ENCODE data around the gene HOXB13. TPM values are rescaled to one million over a fixed set of nuclear protein-coding genes. Genes with fewer than 3 reads are reported as not detected.

Gene HOXB13
- not detected for total RNA-seq

DNA sequence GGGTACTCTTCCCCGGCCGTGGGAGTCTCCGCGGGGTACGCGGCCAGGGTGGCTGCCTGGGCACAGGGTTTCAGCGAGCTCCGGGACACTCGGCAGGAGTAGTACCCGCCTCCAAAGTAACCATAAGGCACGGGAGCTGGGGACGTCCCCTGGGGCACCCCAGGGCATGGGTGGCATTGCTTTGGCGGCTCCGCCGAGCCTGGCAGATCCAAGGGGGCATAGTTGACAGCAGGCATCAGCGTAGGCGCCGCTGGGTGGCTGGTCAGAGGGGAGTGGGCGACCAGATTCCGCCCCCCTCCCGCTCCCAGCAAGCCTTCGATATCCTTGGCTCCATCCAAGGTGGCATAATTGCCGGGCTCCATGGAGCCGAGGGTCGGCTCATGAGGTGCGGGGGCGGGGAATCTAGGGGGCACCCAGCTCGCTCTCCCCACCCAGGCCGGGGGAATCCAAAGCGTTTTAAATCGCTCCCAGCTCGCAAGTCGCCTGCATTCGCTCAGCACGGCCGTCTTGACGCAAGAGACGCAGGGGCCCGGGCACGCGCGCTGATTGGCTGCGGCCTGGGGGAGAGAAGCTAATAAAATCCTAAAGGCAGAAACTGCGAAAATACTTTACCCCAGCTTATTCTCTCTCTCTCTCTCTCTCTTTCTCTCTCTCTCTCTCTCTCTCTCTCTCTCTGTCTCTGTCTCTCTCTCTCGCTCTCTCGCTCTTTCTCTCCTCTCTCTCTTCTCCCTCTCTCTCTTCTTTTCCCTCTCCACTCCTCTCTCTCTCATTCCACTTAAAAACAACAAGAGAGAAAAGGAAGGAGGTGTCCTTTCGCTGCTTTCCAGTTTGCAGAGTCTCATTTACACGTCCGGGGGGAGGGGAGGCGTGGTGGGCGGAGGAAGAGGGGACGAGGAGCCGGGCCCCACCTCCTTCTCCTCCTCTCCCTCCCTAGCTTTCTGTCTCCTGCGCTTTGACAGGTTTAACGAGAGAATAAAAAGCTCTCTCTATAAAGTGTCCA is at the start of gene HOXB13:
Gene HOXB13 (minus strand): TSS at position 519 of the 1,000 bp plus-strand sequence. CDS start 157 bp downstream, at position 362.
- CTCF ChIA-PET, result interaction anchor here (1.4 kb wide), 1 partner anchor 151 kb away, joined by 5 read pairs; no protein-coding TSS in a partner anchor
- DNase-seq, result no peak
- H3K4me3 Mint-ChIP-seq, result no peak within 1 kb of the TSS

DNA sequence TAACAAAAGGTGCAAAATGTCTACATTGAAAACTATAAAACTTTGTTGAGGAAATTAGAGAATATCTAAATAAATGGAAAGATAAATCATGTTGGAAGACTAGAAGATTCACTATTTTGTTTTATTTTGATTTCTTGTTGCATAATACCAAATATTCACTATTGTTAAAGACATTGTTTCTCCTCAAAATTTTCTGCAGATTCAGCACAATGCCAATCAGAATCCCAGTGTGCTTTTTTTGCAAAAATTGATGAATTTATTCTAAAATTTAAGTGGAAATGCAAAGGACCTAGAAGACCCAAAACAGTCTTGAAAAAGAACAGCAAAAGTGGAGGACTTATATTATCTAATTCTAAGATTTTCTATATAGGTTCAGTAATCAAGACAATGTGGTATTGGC is 48.1 kb upstream of the HOXB13 start:
- DNase-seq, result no peak
- H3K4me1 Mint-ChIP-seq, result no peaks in the 10 kb centered on the region
- no peak overlapping the region for H3K27ac Mint-ChIP-seq
- ChIA-PET POLR2A (no interaction called here), CTCF (no interaction called here)
- no peaks in the 10 kb centered on the region for H3K36me3 Mint-ChIP-seq (ENCODE audit: low read depth)
- peaks cover 44% of the 10 kb centered on the region for H3K27me3 Mint-ChIP-seq
- no peaks in the 10 kb centered on the region for H3K9me3 Mint-ChIP-seq
- H3K4me3 Mint-ChIP-seq, result no peak overlapping the region

More for the DNA sequence above, at the start of gene HOXB13:
- no peaks in the 10 kb centered on the region for H3K9me3 Mint-ChIP-seq
- POLR2A ChIA-PET, result interaction anchor here (1.4 kb wide), 1 partner anchor 8 kb away, joined by 3 read pairs; no protein-coding TSS in a partner anchor
- H3K36me3 Mint-ChIP-seq (ENCODE audit: low read depth), result no peaks in the 10 kb centered on the region
- peaks cover 95% of the 10 kb centered on the region for H3K27me3 Mint-ChIP-seq
- H3K27ac Mint-ChIP-seq, result no peak within 1 kb of the TSS
- peaks cover 31% of the 10 kb centered on the region for H3K4me1 Mint-ChIP-seq

- H3K4me1 Mint-ChIP-seq, result peaks cover 4% of the 10 kb centered on the region
- H3K4me3 Mint-ChIP-seq, result no peak overlapping the region
- CTCF ChIA-PET, result interaction anchor here (1.1 kb wide), 1 partner anchor 95 kb away, joined by 3 read pairs; no protein-coding TSS in a partner anchor
- H3K9me3 Mint-ChIP-seq, result no peaks in the 10 kb centered on the region
- no peak overlapping the region for H3K27ac Mint-ChIP-seq
- H3K36me3 Mint-ChIP-seq (ENCODE audit: low read depth), result no peaks in the 10 kb centered on the region
- DNase-seq, result no peak
- POLR2A ChIA-PET, result no interaction called here
- peaks cover 43% of the 10 kb centered on the region for H3K27me3 Mint-ChIP-seq
Observed at GRCh38 chr17:48773245-48773644, 44.7 kb upstream of the HOXB13 start.

DNA sequence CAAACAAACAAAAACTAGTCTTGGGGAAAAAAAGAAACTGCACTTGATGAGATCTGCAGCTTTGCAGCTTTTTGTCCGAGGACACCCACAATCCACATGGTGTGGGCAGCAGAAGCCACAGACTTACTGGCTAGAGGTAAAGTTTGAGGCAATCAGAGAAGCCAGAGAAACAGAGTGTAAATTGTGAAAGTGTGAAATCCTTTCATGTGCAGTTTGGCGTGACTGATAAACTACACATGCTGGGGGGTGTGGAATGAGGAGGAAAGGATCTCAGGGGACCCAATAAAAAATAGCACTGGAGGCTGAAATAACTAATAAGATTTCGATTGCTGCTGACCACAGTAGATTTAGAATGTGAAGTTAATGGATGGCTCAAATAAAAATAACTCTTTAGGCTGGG is 42.4 kb upstream of the HOXB13 start:
- Mint-ChIP-seq H3K27ac (no peak overlapping the region), H3K27me3 (peaks cover 53% of the 10 kb centered on the region), H3K36me3 (ENCODE audit: low read depth) (no peaks in the 10 kb centered on the region), H3K9me3 (no peaks in the 10 kb centered on the region), H3K4me3 (no peak overlapping the region), H3K4me1 (peaks cover 4% of the 10 kb centered on the region)
- no peak for DNase-seq
- ChIA-PET CTCF (no interaction called here), POLR2A (no interaction called here)

DNA sequence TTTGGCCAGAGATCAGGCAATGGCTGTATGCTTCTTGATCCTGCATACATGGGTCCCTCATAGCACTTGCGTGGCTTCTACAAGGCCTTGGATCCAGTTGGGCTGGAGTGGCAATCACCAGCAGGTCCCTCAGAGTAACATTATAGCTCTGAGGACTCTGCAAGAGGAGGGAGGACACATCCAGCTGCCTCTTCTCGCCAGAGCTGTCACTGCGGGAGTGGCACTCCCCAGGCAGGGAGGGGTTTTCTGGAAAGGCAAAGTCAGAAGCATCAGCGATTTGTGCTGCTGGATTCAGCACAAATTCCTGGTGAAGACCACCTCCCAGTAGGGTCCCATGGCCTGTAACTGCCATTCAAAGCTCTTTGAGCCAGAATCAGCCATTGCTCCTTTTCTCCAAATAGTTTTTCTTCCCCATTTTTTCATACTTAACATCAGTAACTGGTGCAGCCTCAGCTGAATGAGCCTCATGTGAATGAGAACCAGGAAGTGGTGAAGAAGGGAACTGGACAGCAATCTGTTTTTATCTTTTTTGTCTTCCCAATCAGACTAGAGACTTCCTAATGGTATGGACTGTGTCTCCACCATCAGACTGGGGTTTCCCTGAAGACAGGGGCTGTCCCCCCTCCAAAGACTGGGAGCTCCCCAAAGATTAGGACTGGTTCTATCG is 40.6 kb upstream of the HOXB13 start:
- Mint-ChIP-seq H3K9me3 (no peaks in the 10 kb centered on the region), H3K27me3 (peaks cover 51% of the 10 kb centered on the region), H3K36me3 (ENCODE audit: low read depth) (no peaks in the 10 kb centered on the region), H3K4me3 (no peak overlapping the region), H3K4me1 (peaks cover 4% of the 10 kb centered on the region), H3K27ac (no peak overlapping the region)
- no peak for DNase-seq
- ChIA-PET CTCF (interaction anchor here (1.0 to 3.4 kb wide), 2 partner anchors 45 to 90 kb away, joined by 3 to 13 read pairs; no protein-coding TSS in a partner anchor), POLR2A (interaction anchor here (1.1 kb wide), 1 partner anchor 43 kb away, joined by 3 read pairs; no protein-coding TSS in a partner anchor)

GRCh38 chr17:48767263-48767774 is 38.8 kb upstream of the HOXB13 start:
- Mint-ChIP-seq H3K36me3 (ENCODE audit: low read depth) (no peaks in the 10 kb centered on the region), H3K4me1 (peaks cover 4% of the 10 kb centered on the region), H3K9me3 (no peaks in the 10 kb centered on the region), H3K4me3 (no peak overlapping the region), H3K27ac (no peak overlapping the region), H3K27me3 (peaks cover 55% of the 10 kb centered on the region)
- ChIA-PET POLR2A (no interaction called here), CTCF (interaction anchor here (1.1 to 3.4 kb wide), 3 partner anchors 22 to 112 kb away, joined by 3 to 13 read pairs (median 3); no protein-coding TSS in a partner anchor)
- DNase-seq, result no peak

- CTCF ChIA-PET, result interaction anchor here (0.9 to 1.2 kb wide), 4 partner anchors 10 to 123 kb away, joined by 3 read pairs; no protein-coding TSS in a partner anchor
- no peak overlapping the region for H3K27ac Mint-ChIP-seq
- POLR2A ChIA-PET, result no interaction called here
- no peak for DNase-seq
- H3K27me3 Mint-ChIP-seq, result peaks cover 63% of the 10 kb centered on the region
- H3K4me3 Mint-ChIP-seq, result no peak overlapping the region
- no peaks in the 10 kb centered on the region for H3K9me3 Mint-ChIP-seq
- no peaks in the 10 kb centered on the region for H3K4me1 Mint-ChIP-seq
- H3K36me3 Mint-ChIP-seq (ENCODE audit: low read depth), result no peaks in the 10 kb centered on the region
Observed at GRCh38 chr17:48761114-48761513, 32.6 kb upstream of the HOXB13 start.

- no peaks in the 10 kb centered on the region for H3K36me3 Mint-ChIP-seq (ENCODE audit: low read depth)
- no peak overlapping the region for H3K27ac Mint-ChIP-seq
- H3K27me3 Mint-ChIP-seq, result peaks cover 66% of the 10 kb centered on the region
- DNase-seq, result no peak
- no peak overlapping the region for H3K4me3 Mint-ChIP-seq
- ChIA-PET CTCF (interaction anchor here (1.2 kb wide), 1 partner anchor 82 kb away, joined by 3 read pairs; no protein-coding TSS in a partner anchor), POLR2A (no interaction called here)
- no peaks in the 10 kb centered on the region for H3K9me3 Mint-ChIP-seq
- H3K4me1 Mint-ChIP-seq, result no peaks in the 10 kb centered on the region
Observed at GRCh38 chr17:48760411-48760810, 31.9 kb upstream of the HOXB13 start.

- no peaks in the 10 kb centered on the region for H3K9me3 Mint-ChIP-seq
- ChIA-PET CTCF (no interaction called here), POLR2A (no interaction called here)
- H3K27me3 Mint-ChIP-seq, result peaks cover 70% of the 10 kb centered on the region
- no peak overlapping the region for H3K27ac Mint-ChIP-seq
- no peak overlapping the region for H3K4me3 Mint-ChIP-seq
- no peak for DNase-seq
- no peaks in the 10 kb centered on the region for H3K36me3 Mint-ChIP-seq (ENCODE audit: low read depth)
- no peaks in the 10 kb centered on the region for H3K4me1 Mint-ChIP-seq
Observed at GRCh38 chr17:48759288-48759687, 30.7 kb upstream of the HOXB13 start.

GRCh38 chr17:48757524-48757961 is 29.0 kb upstream of the HOXB13 start:
- Mint-ChIP-seq H3K36me3 (ENCODE audit: low read depth) (no peaks in the 10 kb centered on the region), H3K9me3 (no peaks in the 10 kb centered on the region), H3K4me1 (no peaks in the 10 kb centered on the region), H3K27ac (no peak overlapping the region), H3K27me3 (peaks cover 75% of the 10 kb centered on the region), H3K4me3 (no peak overlapping the region)
- POLR2A ChIA-PET, result interaction anchor here (1.0 kb wide), 1 partner anchor 14 kb away, joined by 3 read pairs; no protein-coding TSS in a partner anchor
- no peak for DNase-seq
- CTCF ChIA-PET, result interaction anchor here (0.9 to 1.4 kb wide), 3 partner anchors 12 to 275 kb away, joined by 3 to 8 read pairs (median 3); no protein-coding TSS in a partner anchor

DNA sequence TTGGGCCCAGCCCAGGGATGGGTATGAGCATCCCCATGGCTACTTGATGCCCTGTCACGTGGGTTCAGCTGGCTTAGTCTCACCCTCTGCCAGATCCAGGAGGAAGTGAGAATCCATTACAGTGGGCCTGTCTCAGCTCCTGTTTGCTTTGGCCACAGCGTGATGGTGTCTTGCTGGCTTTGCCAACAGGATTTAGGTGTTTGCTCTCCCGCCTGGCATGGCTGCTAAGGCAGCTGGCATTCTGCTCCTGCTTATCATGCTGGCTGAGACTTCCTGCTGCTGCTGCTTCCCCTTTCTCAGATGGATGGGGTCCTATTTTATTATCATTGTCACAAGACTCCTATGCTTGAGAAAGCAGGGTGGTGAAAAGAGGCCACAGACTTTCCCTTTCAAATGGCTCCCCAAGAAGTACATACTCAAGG is 28.3 kb upstream of the HOXB13 start:
- no peaks in the 10 kb centered on the region for H3K36me3 Mint-ChIP-seq (ENCODE audit: low read depth)
- H3K9me3 Mint-ChIP-seq, result no peaks in the 10 kb centered on the region
- no peaks in the 10 kb centered on the region for H3K4me1 Mint-ChIP-seq
- H3K4me3 Mint-ChIP-seq, result no peak overlapping the region
- peaks cover 76% of the 10 kb centered on the region for H3K27me3 Mint-ChIP-seq
- DNase-seq, result no peak
- POLR2A ChIA-PET, result no interaction called here
- CTCF ChIA-PET, result interaction anchor here (1.7 kb wide), 1 partner anchor 31 kb away, joined by 6 read pairs; no protein-coding TSS in a partner anchor
- H3K27ac Mint-ChIP-seq, result no peak overlapping the region

GRCh38 chr17:48755356-48755755 is 26.8 kb upstream of the HOXB13 start:
- ChIA-PET POLR2A (no interaction called here), CTCF (interaction anchor here (1.5 to 1.7 kb wide), 2 partner anchors 30 to 119 kb away, joined by 3 to 6 read pairs; no protein-coding TSS in a partner anchor)
- H3K36me3 Mint-ChIP-seq (ENCODE audit: low read depth), result no peaks in the 10 kb centered on the region
- peaks cover 78% of the 10 kb centered on the region for H3K27me3 Mint-ChIP-seq
- H3K4me3 Mint-ChIP-seq, result no peak overlapping the region
- no peak for DNase-seq
- no peak overlapping the region for H3K27ac Mint-ChIP-seq
- no peaks in the 10 kb centered on the region for H3K9me3 Mint-ChIP-seq
- H3K4me1 Mint-ChIP-seq, result no peaks in the 10 kb centered on the region

Data from activated CD4-positive, alpha-beta memory T cell treated with anti-CD3 and anti-CD28 coated beads, Interleukin-2, amount 10 ng/mL, durations not matched to agents 7 days and 5 days (primary cell).